ENCODE results near the gene MICAL3.

Gene MICAL3

GRCh38 chr22:17823226-17823625, 201.1 kb downstream of the MICAL3 start:
- Mint-ChIP-seq H3K4me3 (no peak overlapping the region), H3K36me3 (ENCODE audit: insufficient read depth) (peaks cover 7% of the 10 kb centered on the region), H3K9me3 (no peaks in the 10 kb centered on the region), H3K4me1 (no peaks in the 10 kb centered on the region), H3K27ac (ENCODE audit: low read depth) (no peak overlapping the region), H3K27me3 (no peaks in the 10 kb centered on the region)
- ATAC-seq (replicated peaks; ENCODE audit: extremely low read depth, poor library complexity, severe bottlenecking) (no peak), DNase-seq (ENCODE audit: low spot score in 2 of 2) (no peak)

DNA sequence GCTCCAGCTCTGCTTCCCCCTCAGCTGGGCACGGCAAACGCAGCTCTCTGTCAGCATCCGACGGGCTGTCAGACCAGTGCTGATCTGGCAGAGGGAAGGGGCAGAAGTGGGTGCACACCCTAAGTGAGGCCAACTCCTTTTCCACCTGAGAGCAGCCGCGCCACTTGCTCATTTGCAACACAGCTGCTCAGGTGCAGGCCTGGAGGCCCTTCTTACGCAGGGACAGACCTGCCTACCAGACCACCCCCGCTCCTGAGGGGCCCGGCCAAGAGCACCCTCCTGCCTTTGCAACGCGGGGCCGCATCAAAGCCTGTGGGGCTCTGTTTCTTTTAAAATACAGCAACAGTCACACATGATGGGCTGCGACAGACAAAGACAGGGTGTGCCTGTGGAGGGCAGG, 202.3 kb downstream of the MICAL3 start:
- Mint-ChIP-seq H3K9me3 (no peaks in the 10 kb centered on the region), H3K36me3 (ENCODE audit: insufficient read depth) (peaks cover 7% of the 10 kb centered on the region), H3K4me1 (no peaks in the 10 kb centered on the region), H3K27ac (ENCODE audit: low read depth) (no peak overlapping the region), H3K27me3 (no peaks in the 10 kb centered on the region), H3K4me3 (no peak overlapping the region)
- no peak for ATAC-seq (replicated peaks; ENCODE audit: extremely low read depth, poor library complexity, severe bottlenecking)
- DNase-seq (ENCODE audit: low spot score in 2 of 2): no peak

- no peak overlapping the region for H3K4me3 Mint-ChIP-seq
- peaks cover 7% of the 10 kb centered on the region for H3K36me3 Mint-ChIP-seq (ENCODE audit: insufficient read depth)
- no peaks in the 10 kb centered on the region for H3K9me3 Mint-ChIP-seq
- no peak overlapping the region for H3K27ac Mint-ChIP-seq (ENCODE audit: low read depth)
- DNase-seq (ENCODE audit: low spot score in 2 of 2) (no peak), ATAC-seq (replicated peaks; ENCODE audit: extremely low read depth, poor library complexity, severe bottlenecking) (no peak)
- H3K4me1 Mint-ChIP-seq: no peaks in the 10 kb centered on the region
- H3K27me3 Mint-ChIP-seq: no peaks in the 10 kb centered on the region
Measured at GRCh38 chr22:17820879-17821439, 203.4 kb downstream of the MICAL3 start.

GRCh38 chr22:17818649-17819048, 205.7 kb downstream of the MICAL3 start:
- H3K4me3 Mint-ChIP-seq: no peak overlapping the region
- no peak for ATAC-seq (replicated peaks; ENCODE audit: extremely low read depth, poor library complexity, severe bottlenecking)
- peaks cover 11% of the 10 kb centered on the region for H3K36me3 Mint-ChIP-seq (ENCODE audit: insufficient read depth)
- no peaks in the 10 kb centered on the region for H3K4me1 Mint-ChIP-seq
- H3K27ac Mint-ChIP-seq (ENCODE audit: low read depth): no peak overlapping the region
- H3K9me3 Mint-ChIP-seq: no peaks in the 10 kb centered on the region
- no peaks in the 10 kb centered on the region for H3K27me3 Mint-ChIP-seq
- no peak for DNase-seq (ENCODE audit: low spot score in 2 of 2)

DNA sequence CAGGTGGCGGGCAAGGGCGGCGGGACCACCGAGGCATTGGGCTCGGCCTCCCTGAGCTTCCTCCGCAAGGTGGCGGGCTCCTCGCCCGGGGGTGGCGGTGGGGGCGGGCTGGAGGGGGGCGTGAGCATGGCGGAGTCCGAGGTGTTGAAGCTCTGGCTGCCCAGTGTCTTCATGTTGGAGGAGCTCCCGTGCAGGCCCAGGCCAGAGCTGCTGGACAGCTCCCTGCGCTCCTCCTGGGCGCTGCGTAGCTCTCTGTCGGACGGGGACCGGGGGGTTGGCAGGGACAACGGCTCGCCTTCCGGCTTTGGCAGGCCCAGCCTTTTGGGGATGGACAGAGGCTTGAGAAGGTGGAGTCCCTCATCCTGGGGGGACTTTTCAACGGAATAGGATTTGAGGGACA, 206.2 kb downstream of the MICAL3 start:
- no peaks in the 10 kb centered on the region for H3K4me1 Mint-ChIP-seq
- DNase-seq (ENCODE audit: low spot score in 2 of 2) (no peak), ATAC-seq (replicated peaks; ENCODE audit: extremely low read depth, poor library complexity, severe bottlenecking) (no peak)
- no peak overlapping the region for H3K27ac Mint-ChIP-seq (ENCODE audit: low read depth)
- H3K27me3 Mint-ChIP-seq: no peaks in the 10 kb centered on the region
- no peaks in the 10 kb centered on the region for H3K9me3 Mint-ChIP-seq
- no peak overlapping the region for H3K4me3 Mint-ChIP-seq
- H3K36me3 Mint-ChIP-seq (ENCODE audit: insufficient read depth): peaks cover 14% of the 10 kb centered on the region

DNA sequence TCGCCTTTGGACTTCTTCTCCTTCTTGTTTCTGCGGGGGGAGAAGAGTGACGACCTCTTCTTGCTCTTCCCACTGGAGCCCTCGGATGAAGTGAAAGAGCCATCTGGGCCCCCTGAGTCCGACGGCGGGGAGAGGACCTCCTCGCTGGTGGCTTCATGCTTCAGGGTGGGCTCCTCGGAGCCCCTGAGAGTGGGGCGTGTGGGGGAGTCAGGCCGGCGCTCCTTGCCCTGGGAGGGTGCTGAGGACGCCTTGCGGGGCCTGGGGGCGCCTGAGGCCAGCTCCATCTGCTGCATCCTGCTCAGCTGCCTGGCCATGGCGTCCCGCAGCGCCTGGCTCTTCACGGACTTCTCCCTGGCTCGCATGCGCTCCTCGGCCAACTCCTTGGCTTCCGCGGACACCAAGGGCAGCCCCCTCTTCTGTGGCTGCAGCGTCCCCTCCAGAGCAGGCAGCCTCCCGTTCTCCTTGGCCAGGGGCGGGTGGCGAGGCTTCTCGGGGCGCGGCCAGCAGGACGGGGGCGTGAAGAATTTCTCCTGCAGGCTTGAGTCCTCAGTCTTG, 206.8 kb downstream of the MICAL3 start:
- H3K4me3 Mint-ChIP-seq: no peak overlapping the region
- H3K4me1 Mint-ChIP-seq: no peaks in the 10 kb centered on the region
- H3K9me3 Mint-ChIP-seq: no peaks in the 10 kb centered on the region
- ATAC-seq (replicated peaks; ENCODE audit: extremely low read depth, poor library complexity, severe bottlenecking) (no peak), DNase-seq (ENCODE audit: low spot score in 2 of 2) (no peak)
- H3K27me3 Mint-ChIP-seq: no peaks in the 10 kb centered on the region
- H3K36me3 Mint-ChIP-seq (ENCODE audit: insufficient read depth): peaks cover 16% of the 10 kb centered on the region
- no peak overlapping the region for H3K27ac Mint-ChIP-seq (ENCODE audit: low read depth)

DNA sequence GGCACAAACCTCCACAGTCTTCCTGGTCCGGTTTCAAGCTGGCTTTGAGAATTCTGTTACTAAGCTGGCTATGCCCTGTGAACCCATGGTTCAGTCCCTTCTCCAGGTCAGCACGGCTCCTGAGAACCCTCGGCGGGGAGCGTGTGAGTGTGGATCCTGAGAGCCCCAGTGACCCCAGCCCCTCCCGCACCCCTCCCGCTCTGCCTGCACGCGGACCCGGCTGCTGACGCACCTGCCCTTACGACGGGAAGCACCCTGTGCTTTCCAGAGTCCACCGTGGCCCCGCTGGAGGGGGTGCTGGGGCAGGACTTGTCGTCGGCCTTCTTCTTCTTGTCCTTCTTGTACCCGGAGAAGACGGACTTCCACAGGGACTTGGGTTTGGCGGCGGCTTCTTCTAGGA, 207.3 kb downstream of the MICAL3 start:
- H3K4me3 Mint-ChIP-seq: no peak overlapping the region
- DNase-seq (ENCODE audit: low spot score in 2 of 2): no peak
- no peak for ATAC-seq (replicated peaks; ENCODE audit: extremely low read depth, poor library complexity, severe bottlenecking)
- H3K27ac Mint-ChIP-seq (ENCODE audit: low read depth): no peak overlapping the region
- H3K4me1 Mint-ChIP-seq: no peaks in the 10 kb centered on the region
- no peaks in the 10 kb centered on the region for H3K27me3 Mint-ChIP-seq
- no peaks in the 10 kb centered on the region for H3K9me3 Mint-ChIP-seq
- H3K36me3 Mint-ChIP-seq (ENCODE audit: insufficient read depth): peaks cover 14% of the 10 kb centered on the region

DNA sequence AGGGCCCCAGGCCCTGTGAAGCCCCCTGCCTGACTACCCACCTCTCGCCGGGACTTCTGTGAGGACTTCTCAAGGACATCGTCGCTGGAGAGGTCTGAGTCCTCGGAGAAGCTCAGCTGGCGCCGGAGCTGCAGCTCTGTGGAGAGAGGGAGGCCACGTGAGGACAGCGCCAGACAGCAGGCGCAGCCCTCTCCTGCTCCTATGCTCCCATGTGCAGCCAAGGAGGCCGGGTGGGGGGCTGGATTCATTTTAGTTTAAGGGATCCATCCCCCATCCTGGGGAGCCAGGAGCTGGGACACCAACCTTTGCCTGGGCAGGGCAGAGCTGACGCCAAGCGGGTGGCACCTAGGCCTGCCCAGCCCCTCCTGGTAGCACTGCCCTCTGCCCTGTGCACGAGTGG, 207.7 kb downstream of the MICAL3 start:
- Mint-ChIP-seq H3K4me1 (no peaks in the 10 kb centered on the region), H3K9me3 (no peaks in the 10 kb centered on the region), H3K4me3 (no peak overlapping the region), H3K27ac (ENCODE audit: low read depth) (no peak overlapping the region), H3K36me3 (ENCODE audit: insufficient read depth) (peaks cover 14% of the 10 kb centered on the region), H3K27me3 (no peaks in the 10 kb centered on the region)
- DNase-seq (ENCODE audit: low spot score in 2 of 2) (no peak), ATAC-seq (replicated peaks; ENCODE audit: extremely low read depth, poor library complexity, severe bottlenecking) (no peak)

DNA sequence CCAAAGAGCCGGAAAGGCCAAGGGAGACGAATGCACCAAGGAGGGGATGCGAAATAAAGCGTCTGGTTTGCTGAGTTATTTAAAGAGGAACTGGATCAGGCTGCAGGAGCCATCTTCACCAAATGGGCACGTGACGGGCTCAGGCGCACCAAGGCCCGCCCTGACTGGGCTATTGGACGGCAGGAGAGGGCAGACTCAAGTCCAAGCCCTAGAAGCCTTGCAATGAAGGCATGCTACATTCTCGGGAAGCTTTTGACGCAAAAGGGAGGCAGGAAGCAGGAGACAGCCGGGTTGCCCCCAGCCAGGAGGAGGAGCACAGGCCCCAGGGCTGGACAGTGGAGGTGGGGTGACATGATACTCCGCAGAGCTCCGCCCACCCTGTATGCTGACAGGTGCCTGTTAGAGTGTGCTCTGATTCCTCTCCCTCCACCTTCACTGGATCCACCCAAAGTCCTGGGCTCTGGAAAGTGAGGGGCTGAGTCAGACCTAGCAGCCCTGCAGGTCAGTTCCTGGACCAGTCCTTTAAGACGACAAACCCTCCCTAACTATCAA, 208.6 kb downstream of the MICAL3 start:
- H3K4me1 Mint-ChIP-seq: peaks cover 6% of the 10 kb centered on the region
- no peak overlapping the region for H3K27ac Mint-ChIP-seq (ENCODE audit: low read depth)
- no peaks in the 10 kb centered on the region for H3K27me3 Mint-ChIP-seq
- DNase-seq (ENCODE audit: low spot score in 2 of 2) (no peak), ATAC-seq (replicated peaks; ENCODE audit: extremely low read depth, poor library complexity, severe bottlenecking) (no peak)
- peaks cover 14% of the 10 kb centered on the region for H3K36me3 Mint-ChIP-seq (ENCODE audit: insufficient read depth)
- no peak overlapping the region for H3K4me3 Mint-ChIP-seq
- H3K9me3 Mint-ChIP-seq: no peaks in the 10 kb centered on the region

DNA sequence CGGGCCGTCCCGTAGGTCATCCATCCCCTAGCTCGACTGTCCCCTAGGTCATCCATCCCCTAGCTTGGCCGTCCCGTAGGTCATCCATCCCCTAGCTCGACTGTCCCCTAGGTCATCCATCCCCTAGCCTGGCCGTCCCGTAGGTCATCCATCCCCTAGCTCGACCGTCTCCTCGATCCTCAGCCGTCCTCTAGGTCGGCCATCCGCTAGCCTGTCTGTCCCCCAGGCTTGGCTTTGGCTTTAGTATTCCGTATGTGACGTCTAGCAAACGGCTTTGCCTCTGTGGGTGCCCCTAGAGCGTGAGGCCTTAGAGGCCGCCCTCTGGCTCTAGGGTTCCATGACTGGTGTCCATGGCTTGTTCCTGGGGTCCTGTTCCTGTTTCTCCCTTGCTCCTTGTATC, 209.5 kb downstream of the MICAL3 start:
- Mint-ChIP-seq H3K27me3 (no peaks in the 10 kb centered on the region), H3K4me1 (peaks cover 6% of the 10 kb centered on the region), H3K36me3 (ENCODE audit: insufficient read depth) (peaks cover 12% of the 10 kb centered on the region), H3K9me3 (no peaks in the 10 kb centered on the region), H3K27ac (ENCODE audit: low read depth) (no peak overlapping the region), H3K4me3 (no peak overlapping the region)
- DNase-seq (ENCODE audit: low spot score in 2 of 2) (no peak), ATAC-seq (replicated peaks; ENCODE audit: extremely low read depth, poor library complexity, severe bottlenecking) (no peak)

- H3K9me3 Mint-ChIP-seq: no peaks in the 10 kb centered on the region
- H3K4me1 Mint-ChIP-seq: peaks cover 6% of the 10 kb centered on the region
- ATAC-seq (replicated peaks; ENCODE audit: extremely low read depth, poor library complexity, severe bottlenecking) (no peak), DNase-seq (ENCODE audit: low spot score in 2 of 2) (no peak)
- no peak overlapping the region for H3K27ac Mint-ChIP-seq (ENCODE audit: low read depth)
- H3K36me3 Mint-ChIP-seq (ENCODE audit: insufficient read depth): peaks cover 13% of the 10 kb centered on the region
- no peak overlapping the region for H3K4me3 Mint-ChIP-seq
- H3K27me3 Mint-ChIP-seq: no peaks in the 10 kb centered on the region
Measured at GRCh38 chr22:17814084-17814483, 210.3 kb downstream of the MICAL3 start.

- no peak for DNase-seq (ENCODE audit: low spot score in 2 of 2)
- Mint-ChIP-seq H3K27ac (ENCODE audit: low read depth) (no peak overlapping the region), H3K27me3 (no peaks in the 10 kb centered on the region), H3K4me1 (peaks cover 6% of the 10 kb centered on the region), H3K9me3 (no peaks in the 10 kb centered on the region), H3K4me3 (no peak overlapping the region), H3K36me3 (ENCODE audit: insufficient read depth) (peaks cover 19% of the 10 kb centered on the region)
- no peak for ATAC-seq (replicated peaks; ENCODE audit: extremely low read depth, poor library complexity, severe bottlenecking)
Measured at GRCh38 chr22:17811119-17811518, 213.2 kb downstream of the MICAL3 start.

DNA sequence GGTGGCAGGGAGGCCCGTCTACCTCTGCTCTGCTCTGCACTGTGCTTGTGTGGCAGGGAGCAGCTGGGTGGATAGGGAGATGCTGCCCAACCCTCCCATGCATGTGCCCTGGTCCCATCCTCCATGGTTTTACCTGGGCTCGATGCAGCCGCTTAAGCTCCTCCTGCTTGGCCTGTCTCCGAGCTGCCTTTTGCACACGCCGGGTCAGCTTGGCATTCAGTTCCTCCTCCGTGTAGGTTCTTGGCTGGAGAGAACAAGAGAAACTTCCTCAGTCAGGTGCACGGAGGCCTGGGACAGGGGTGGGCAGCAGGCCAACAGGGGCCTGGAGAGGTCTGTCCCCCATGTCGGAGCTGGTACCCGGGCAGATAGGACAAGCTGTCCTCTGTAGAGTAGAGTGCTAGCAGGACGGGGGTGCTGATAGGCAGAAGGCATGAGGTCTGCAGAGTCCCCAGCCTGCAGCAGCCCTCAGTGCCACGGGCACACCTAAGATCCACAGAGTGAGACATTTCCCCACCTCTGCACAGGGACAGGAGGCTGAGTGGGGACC, 213.7 kb downstream of the MICAL3 start:
- H3K27ac Mint-ChIP-seq (ENCODE audit: low read depth): no peak overlapping the region
- no peak overlapping the region for H3K4me3 Mint-ChIP-seq
- H3K9me3 Mint-ChIP-seq: no peaks in the 10 kb centered on the region
- no peak for DNase-seq (ENCODE audit: low spot score in 2 of 2)
- H3K27me3 Mint-ChIP-seq: no peaks in the 10 kb centered on the region
- H3K36me3 Mint-ChIP-seq (ENCODE audit: insufficient read depth): peaks cover 18% of the 10 kb centered on the region
- ATAC-seq (replicated peaks; ENCODE audit: extremely low read depth, poor library complexity, severe bottlenecking): no peak
- peaks cover 6% of the 10 kb centered on the region for H3K4me1 Mint-ChIP-seq
